WERI-Rb-1 (cell line): ENCODE measurements around the gene C19orf47.
A peak's percentile ranks its signal among the peaks of the same experiment; 100 is the strongest.

Source experiments
- DNase-seq: peaks from one replicate; pipeline ENCODE4 v3.0.0-alpha.2; 2020
- H3K27ac ChIP-seq: fragments of 250-450 bp; sonication (Bioruptor Pico); 2 replicates; pipeline ENCODE4 v1.5.1; 2020; ENCODE audit warnings: mild to moderate bottlenecking, moderate library complexity
- H3K27me3 ChIP-seq: fragments of 250-450 bp; sonication (Bioruptor Pico); 2 replicates; pipeline ENCODE4 v1.5.1; 2021; ENCODE audit warnings: mild to moderate bottlenecking, low read depth, moderate library complexity; ENCODE audit not compliant: insufficient read depth, severe bottlenecking
- H3K36me3 ChIP-seq: fragments of 250-450 bp; sonication (Bioruptor Pico); 2 replicates; pipeline ENCODE4 v1.5.1; 2020; ENCODE audit warnings: mild to moderate bottlenecking, moderate library complexity
- H3K4me3 ChIP-seq: 2 replicates; pipeline ENCODE4 v1.5.1; 2011; ENCODE audit warnings: low read depth, mild to moderate bottlenecking, control low read depth, low read length
- H3K9me3 ChIP-seq: fragments of 250-450 bp; sonication (Bioruptor Pico); 2 replicates; pipeline ENCODE4 v1.5.1; 2021; ENCODE audit warnings: mild to moderate bottlenecking, moderate library complexity; ENCODE audit not compliant: severe bottlenecking
- TF ChIP-seq, protein P1 (sequence below): IDR thresholded peaks from 2 replicates; pipeline ENCODE4 v1.5.1; 2011; ENCODE audit warnings: low read depth, mild to moderate bottlenecking, control low read depth, inconsistent platforms, low read length

The C19orf47 gene

DNA sequence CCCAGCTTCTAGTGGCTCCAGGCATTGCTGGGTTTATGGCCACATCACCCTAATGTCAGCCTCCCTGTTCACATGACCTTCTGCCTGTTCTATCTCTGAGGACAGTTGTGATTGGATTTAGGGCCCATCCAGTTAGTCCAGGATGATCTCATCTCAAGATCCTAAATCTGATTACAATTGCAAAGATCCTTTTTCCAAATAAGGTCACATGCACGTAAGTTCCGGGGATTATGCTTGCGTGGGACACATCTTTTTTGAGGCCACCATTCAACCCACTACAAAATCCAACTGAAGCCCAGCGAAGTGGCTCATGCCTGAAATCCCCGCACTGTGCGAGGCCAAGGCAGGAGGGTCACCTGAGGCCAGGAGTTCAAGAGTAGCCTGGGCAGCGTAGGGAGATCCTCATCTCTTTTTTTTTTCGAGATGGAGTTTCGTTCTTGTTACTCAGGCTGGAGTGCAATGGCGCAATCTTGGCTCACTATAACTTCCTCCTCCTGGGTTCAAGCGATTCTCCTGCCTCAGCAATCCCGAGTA, 12.6 kb upstream of the C19orf47 start:
- DNase-seq: peak; percentile 57
- no peaks in the 10 kb centered on the region for H3K36me3 ChIP-seq
- TF ChIP-seq, protein P1, sequence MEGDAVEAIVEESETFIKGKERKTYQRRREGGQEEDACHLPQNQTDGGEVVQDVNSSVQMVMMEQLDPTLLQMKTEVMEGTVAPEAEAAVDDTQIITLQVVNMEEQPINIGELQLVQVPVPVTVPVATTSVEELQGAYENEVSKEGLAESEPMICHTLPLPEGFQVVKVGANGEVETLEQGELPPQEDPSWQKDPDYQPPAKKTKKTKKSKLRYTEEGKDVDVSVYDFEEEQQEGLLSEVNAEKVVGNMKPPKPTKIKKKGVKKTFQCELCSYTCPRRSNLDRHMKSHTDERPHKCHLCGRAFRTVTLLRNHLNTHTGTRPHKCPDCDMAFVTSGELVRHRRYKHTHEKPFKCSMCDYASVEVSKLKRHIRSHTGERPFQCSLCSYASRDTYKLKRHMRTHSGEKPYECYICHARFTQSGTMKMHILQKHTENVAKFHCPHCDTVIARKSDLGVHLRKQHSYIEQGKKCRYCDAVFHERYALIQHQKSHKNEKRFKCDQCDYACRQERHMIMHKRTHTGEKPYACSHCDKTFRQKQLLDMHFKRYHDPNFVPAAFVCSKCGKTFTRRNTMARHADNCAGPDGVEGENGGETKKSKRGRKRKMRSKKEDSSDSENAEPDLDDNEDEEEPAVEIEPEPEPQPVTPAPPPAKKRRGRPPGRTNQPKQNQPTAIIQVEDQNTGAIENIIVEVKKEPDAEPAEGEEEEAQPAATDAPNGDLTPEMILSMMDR: no peak

DNA sequence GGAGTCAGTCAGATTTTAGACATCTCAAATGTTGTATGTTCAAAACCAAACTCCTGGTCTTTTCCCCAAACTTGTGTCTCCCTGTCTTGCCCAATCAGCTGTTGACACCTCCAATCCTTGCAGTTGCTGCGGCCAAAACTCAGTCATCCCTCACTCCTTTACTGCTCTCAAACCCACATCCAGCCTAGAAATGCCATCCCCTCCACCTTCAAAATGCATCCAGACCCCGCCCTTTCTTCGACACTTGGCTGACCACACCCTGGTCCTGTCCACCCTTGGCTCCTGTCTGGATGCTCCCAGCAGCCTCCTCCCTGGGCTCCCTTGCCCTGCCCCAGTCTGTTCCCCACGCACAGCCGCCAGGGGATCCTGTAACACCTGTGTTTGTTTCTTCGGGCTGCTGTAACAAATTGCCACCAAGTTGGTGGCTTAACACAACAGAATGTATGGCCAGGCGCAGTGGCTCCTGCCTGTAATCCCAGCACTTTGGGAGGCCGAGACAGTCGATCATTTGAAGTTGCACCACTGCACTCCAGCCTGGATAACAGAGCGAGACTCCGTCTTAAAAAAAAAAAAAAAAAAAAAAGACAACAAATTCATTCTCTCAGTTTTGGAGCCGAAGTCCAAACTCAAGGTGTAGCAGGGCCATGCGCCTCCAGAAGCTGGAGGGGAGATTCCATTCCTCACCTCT, 12.0 kb upstream of the C19orf47 start:
- DNase-seq: peak; percentile 35
- Histone ChIP-seq H3K27ac (no peak overlapping the region), H3K4me3 (no peak overlapping the region)

More for the DNA sequence above, 12.6 kb upstream of the C19orf47 start:
- no peak overlapping the region for H3K4me3 ChIP-seq
- H3K27me3 ChIP-seq: no peaks in the 10 kb centered on the region
- no peaks in the 10 kb centered on the region for H3K9me3 ChIP-seq
- H3K27ac ChIP-seq: no peak overlapping the region

DNA sequence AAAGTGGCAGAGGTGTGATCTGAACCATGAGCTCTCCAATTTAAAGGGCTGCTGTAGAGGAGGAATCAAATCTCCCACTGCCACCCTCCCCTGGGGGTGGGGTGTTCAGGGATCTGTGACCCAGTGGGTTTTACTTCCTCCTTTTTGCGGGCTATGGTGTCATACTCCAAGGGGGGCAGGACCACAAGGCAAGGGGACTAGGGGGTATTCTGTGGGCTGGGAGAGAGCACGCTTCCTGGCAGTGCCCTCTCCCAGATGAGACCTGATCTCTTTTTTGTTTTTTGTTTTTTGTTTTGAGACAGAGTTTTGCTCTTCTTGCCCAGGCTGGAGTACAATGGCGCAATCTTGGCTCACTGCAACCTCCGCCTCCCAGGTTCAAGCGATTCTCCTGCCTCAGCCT, 10.6 kb upstream of the C19orf47 start:
- H3K27ac ChIP-seq: no peak overlapping the region
- DNase-seq: no peak

More for the DNA sequence above, 12.0 kb upstream of the C19orf47 start:
- Histone ChIP-seq H3K9me3 (no peaks in the 10 kb centered on the region), H3K36me3 (no peaks in the 10 kb centered on the region), H3K27me3 (no peaks in the 10 kb centered on the region)
- TF ChIP-seq, protein P1: 0 out of 2 replicates have a peak, but pooled peaks have one; percentile 2

DNA sequence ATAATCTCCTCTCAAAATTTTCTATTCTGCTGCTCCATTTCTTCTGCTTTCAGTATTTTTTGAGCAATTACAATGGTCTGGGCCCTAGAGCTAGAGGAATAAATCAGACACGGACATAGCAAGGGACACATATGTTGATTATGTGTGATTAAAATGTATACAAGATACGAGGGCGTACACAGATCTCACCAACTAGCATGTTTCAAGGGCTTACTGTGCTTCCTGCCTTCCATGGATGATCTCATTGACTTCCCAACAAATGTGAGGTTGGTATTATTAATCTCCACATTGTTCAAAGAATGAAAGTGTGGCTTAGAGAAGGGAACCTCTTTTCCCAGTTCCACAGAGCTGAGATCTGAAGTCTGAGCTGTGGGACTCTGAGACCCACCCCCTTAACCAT, 9.4 kb upstream of the C19orf47 start:
- H3K27ac ChIP-seq: no peak overlapping the region
- H3K27me3 ChIP-seq: no peaks in the 10 kb centered on the region
- H3K9me3 ChIP-seq: no peaks in the 10 kb centered on the region
- H3K4me3 ChIP-seq: no peak overlapping the region
- no peak for DNase-seq
- H3K36me3 ChIP-seq: no peaks in the 10 kb centered on the region; the same call in 1 of the 2 replicates
- TF ChIP-seq, protein P1: no peak

More for the DNA sequence above, 10.6 kb upstream of the C19orf47 start:
- H3K27me3 ChIP-seq: no peaks in the 10 kb centered on the region
- H3K9me3 ChIP-seq: no peaks in the 10 kb centered on the region
- no peaks in the 10 kb centered on the region; the same call in 1 of the 2 replicates for H3K36me3 ChIP-seq
- TF ChIP-seq, protein P1: no peak
- no peak overlapping the region for H3K4me3 ChIP-seq

DNA sequence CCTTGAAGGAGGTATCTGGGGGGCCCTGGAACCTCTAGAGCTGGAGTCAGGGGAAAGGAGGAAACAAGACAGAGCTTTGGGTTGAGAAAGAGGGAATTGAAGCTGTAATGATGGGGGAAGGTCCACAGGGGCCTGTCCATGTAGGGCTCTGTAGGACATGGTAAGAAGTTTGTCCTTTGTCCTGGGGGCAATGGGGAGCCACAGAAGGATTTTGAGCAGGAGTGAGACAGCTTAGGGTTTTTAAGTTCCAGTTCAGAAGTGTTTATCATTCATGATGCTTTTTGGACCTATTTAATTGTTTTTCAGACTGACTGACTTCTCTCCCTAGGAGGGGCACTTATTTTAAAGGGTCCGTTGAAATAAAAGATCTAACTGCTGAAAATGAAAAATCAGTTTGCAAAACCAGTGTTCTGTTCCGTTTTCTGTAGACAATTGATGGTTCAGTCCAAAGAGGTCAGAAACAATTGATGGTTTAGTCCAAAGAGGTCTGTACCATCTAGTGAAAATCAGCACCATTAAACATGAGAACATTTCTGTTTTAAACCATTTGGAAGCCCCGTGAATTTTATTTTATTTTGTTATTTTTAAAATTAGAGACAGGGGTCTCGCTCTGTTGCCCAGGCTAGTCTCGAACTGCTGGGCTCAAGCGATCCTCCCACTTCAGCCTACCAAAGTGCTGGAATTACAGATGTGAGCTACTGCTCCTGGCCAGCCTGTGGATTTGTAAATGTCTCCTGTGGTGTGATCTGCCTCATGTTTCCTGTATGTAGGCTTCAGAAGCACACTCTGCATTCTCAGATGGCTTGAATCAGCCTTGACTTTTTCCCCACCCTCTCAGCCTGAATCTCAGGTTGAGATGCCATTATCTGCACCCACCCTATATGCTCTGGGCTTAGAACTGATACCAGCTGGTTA, 8.7 kb upstream of the C19orf47 start:
- TF ChIP-seq, protein P1: no peak

More for the DNA sequence above, 8.7 kb upstream of the C19orf47 start:
- Histone ChIP-seq H3K27me3 (no peaks in the 10 kb centered on the region), H3K27ac (no peak overlapping the region), H3K36me3 (no peaks in the 10 kb centered on the region; the same call in 1 of the 2 replicates), H3K9me3 (no peaks in the 10 kb centered on the region), H3K4me3 (no peak overlapping the region)
- no peak for DNase-seq
